ENCODE results near the gene DHX30. TPM values are rescaled to one million over a fixed set of nuclear protein-coding genes. Genes with fewer than 3 reads are reported as not detected.
"Not testable (repeated sequence)": the region's sequence is repeated elsewhere in the genome, so short reads cannot be mapped to it uniquely, and the experiment has no call there.

Gene DHX30
- total RNA-seq, 1 donor from 2014 or later = 83.3 TPM

DNA sequence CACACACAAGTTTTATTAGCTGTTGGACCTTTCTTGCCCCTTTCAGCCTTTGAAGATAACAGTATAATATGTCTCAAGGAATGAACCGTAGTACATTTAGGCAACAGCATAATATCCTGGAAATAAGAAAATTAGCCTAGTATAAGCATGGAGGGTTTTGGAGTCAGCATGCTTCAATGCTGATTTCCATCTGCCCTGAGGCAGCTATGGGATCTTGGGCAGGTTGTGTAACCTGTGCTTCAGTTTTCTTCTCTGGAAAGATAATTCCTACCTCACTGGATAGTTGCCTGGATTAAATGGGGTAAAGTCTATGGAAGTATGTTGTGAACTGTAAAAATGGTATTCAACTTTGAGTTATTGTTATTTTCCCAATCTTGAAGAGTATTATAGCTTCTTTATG, 1.6 kb downstream of the DHX30 start:
- DNase-seq (ENCODE audit: extremely low read depth, low read depth, low spot score) = no peak

DNA sequence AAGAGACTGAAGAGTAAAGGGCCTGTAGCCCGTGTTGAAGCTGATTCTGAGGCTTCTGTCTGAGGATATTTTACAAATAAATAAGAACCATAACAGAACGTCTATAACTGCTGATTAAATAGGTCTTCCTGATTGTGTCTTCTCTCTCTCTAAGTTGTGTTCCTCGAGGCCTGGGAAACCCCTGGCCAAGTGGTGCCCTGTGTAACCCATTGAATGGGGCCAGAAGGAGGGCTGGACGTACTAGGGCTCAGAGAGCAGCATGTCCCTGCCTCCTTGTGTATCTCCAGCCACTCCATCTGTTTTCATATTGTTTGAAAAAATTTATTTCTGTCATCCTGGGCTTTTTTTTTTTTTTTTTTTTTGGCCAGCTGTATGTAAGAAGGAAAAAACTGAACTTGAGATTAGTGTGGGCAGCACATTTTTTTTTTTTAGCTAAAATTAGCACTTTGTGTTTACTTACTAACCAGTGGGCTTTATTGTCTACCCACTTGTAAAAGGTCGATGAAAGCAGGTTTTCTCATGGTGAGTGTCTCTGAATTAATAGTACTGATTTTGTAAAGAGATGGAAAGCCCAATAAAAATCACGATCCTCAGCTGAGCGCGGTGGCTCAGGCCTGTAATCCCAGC, 10.7 kb downstream of the DHX30 start:
- no peak for DNase-seq (ENCODE audit: extremely low read depth, low read depth, low spot score)

GRCh38 chr3:47817609-47818008, 14.7 kb downstream of the DHX30 start:
- DNase-seq (ENCODE audit: extremely low read depth, low read depth, low spot score) = no peak

DNA sequence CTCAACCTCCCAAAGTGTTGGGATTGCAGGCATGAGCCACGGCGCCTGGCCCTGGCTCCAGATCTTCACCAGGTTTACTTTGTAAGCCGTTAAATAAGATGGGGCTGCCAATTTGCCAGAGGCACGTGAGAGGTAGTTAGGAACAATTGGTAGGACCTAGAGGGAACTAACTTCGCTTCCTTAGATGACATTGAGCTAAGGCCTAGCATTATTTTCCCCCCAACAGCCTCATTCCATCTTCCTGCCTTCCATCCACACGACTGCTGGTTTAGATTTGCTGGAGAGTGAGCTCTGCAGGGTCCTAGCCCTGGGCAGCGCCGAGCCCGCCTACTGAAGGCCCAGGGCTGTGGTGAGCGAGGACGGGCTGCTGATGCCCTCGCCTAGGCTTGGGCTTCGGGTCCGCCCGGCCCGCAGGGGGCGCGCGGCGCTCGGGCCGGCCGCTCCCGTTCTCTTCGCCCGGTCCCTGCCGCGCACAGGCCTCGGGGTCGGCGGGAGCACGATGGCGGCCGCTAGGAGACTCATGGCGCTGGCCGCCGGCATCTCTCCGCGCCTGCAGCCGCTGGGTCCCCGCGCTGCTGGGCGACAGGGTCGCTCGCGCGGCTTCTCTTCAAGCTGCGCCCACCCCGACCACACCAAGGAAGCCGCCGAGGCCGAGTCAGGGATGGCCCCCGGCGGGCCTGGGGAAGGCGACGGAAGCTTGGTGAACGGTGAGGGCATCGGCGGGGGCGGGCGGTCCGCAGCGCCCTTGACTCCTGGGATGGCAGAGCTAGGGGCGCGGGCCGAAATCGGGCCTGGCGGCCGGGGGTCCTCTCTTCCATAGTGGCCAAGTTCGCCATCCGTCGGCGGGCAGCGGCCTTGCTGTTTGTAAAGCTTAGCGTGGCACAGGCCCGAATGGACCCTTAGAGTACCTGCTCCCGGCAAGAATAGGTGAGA, 21.9 kb downstream of the DHX30 start:
- DNase-seq (ENCODE audit: extremely low read depth, low read depth, low spot score) = no peak

DNA sequence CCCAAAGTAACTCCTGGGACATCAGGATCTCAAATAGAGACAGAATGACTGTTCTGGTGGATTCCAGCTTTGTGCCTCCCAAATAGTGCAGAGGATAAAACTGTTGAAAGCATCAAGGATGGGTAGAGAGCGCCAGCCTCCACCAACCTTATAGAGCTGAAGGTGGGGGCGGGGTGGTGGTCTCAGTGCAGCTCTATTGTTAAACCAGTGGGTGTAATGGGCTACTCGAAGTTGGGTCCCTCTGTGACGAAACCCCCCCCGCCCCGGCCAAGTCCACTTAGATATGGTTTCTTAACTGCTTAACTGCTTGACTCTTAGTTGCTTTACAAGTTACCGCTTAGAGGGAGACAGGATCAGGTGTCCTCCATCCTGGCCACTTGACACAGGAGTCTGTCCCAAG, 22.7 kb downstream of the DHX30 start:
- no peak for DNase-seq (ENCODE audit: extremely low read depth, low read depth, low spot score)

DNA sequence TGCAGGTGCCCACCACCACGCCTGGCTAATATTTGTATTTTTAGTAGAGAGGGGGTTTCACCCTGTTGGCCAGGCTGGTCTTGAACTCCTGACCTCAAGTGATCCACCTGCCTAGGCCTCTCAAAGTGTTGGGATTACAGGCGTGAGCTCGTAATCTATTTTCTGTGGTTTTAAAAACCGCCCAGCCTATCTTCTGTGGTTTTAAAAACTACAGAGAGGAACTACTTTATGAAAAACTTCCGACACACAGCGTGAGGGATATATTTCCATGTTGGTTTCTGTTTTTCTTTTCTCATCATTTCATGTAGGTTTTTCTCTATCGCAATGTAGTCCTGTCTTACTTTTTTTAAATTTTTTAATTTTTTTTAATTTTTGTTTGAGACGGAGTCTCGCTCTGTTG, 26.5 kb downstream of the DHX30 start:
- DNase-seq (ENCODE audit: extremely low read depth, low read depth, low spot score) = not testable (repeated sequence)

DNA sequence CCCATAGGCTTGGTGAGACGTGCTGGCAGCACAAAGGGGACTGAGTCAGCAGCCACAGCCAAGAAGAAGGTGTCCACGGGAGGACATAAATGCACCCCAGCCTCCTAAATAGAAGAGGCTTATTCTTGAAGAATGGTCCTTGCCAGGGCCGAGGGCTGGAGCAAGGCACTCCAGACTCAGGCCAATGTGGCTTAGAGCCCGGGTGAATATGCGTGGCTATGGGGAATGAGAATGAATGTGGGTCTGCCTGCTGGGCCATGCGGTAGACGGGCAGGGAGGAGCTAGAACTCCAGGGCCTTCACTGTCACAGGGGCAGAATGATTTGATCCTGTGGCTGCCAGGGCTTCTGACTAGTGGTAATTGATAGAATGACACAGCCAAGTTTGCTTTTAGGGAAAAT, 34.0 kb downstream of the DHX30 start:
- no peak for DNase-seq (ENCODE audit: extremely low read depth, low read depth, low spot score)

DNA sequence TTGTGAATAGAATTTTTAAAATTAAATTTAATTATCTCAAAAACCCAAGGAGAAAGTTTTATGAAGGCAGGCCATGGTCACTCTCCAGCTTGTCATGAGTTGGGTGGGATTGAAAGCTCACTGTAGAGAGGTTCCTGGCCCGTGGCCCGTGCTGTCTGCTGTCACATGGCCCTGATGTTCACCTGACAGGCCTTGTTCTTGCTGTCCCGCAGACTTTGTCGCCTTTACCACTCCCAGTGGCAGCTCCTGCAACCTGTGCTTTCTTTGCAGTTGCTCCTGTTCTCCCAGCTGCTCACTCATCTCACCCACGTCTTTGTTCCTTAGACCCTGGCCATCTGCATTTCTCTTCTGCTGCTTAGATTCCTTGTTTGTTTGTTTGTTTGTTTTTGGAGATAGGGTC, 35.6 kb downstream of the DHX30 start:
- no peak for DNase-seq (ENCODE audit: extremely low read depth, low read depth, low spot score)

GRCh38 chr3:47841786-47842349, 38.9 kb downstream of the DHX30 start:
- DNase-seq (ENCODE audit: extremely low read depth, low read depth, low spot score) = no peak

GRCh38 chr3:47846186-47846879, 43.4 kb downstream of the DHX30 start:
- DNase-seq (ENCODE audit: extremely low read depth, low read depth, low spot score) = no peak

DNA sequence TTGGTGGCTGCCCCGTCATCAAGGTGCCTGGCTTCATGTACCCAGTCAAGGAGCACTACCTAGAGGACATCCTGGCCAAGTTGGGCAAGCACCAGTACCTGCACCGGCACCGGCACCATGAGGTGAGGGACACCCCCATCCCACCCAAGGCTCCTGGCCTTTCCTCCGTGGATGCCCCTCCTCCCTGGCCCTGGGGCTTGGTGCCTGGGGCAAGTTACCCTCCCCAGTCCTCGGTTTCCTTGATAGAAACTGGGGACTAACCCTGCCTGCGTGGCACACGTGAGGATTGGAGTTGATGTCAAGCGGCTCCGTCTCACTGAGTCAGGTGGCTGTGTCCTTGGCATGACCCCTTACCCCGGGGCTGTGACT, 43.9 kb downstream of the DHX30 start:
- DNase-seq (ENCODE audit: extremely low read depth, low read depth, low spot score) = no peak

GRCh38 chr3:47847260-47847659, 44.3 kb downstream of the DHX30 start:
- DNase-seq (ENCODE audit: extremely low read depth, low read depth, low spot score) = no peak

DNA sequence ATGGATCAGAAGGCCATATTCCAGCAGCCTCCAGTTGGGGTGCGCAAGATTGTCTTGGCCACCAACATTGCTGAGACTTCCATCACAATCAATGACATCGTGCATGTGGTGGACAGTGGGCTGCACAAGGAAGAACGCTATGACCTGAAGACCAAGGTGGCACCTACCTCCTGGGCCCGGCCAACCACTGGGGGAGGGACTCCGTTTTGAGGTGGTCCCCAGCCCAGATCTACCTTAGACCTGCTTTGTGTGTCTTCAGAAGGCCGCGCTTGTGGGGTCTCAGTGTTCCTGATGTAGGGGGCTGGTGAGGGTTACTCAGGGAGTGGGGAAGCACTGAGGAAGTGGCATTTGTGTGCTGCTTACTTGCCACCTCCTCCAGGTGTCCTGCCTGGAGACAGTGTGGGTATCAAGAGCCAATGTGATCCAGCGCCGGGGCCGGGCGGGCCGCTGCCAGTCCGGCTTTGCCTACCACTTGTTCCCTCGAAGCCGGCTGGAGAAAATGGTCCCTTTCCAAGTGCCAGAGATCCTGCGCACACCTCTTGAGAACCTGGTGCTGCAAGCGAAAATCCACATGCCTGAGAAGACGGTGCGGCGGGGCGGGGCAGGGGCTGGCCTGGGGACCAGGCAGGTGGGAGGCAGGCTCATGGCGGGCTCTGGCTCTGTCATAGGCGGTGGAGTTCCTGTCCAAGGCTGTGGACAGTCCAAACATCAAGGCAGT, 45.0 kb downstream of the DHX30 start:
- no peak for DNase-seq (ENCODE audit: extremely low read depth, low read depth, low spot score)

DNA sequence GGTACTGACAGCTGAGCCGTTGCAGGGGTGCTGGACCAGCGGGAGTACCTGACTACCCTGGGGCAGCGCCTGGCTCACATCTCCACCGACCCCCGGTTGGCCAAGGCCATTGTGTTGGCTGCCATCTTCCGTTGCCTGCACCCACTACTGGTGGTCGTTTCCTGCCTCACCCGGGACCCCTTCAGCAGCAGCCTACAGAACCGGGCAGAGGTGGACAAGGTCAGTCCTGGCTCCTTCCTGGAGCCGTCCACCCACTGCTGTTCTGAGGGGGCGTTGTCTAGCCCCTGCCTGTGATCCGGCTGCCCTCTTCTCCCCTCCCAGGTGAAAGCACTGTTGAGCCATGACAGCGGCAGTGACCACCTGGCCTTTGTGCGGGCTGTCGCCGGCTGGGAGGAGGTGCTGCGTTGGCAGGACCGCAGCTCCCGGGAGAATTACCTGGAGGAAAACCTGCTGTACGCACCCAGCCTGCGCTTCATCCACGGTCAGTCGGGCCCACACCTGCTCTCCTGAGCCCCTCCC, 45.7 kb downstream of the DHX30 start:
- no peak for DNase-seq (ENCODE audit: extremely low read depth, low read depth, low spot score)

DNA sequence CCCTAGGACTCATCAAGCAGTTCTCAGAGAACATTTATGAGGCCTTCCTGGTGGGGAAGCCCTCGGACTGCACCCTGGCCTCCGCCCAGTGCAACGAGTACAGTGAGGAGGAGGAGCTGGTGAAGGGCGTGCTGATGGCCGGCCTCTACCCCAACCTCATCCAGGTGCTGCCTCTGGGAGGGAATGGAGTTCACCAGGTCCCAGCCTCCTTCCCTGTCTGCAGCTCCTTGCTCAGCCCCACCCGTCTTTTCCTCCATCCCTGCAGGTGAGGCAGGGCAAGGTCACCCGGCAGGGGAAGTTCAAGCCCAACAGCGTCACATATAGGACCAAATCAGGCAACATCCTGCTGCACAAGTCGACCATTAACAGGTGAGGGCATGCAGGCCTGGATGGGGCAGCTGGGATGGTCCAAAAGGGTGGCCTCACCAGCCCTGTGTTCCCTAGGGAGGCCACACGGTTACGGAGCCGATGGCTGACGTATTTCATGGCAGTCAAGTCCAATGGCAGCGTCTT, 46.3 kb downstream of the DHX30 start:
- DNase-seq (ENCODE audit: extremely low read depth, low read depth, low spot score) = no peak

- no peak for DNase-seq (ENCODE audit: extremely low read depth, low read depth, low spot score)
Observed at GRCh38 chr3:47849699-47850563, 47.0 kb downstream of the DHX30 start.

- DNase-seq (ENCODE audit: extremely low read depth, low read depth, low spot score) = no peak
Observed at GRCh38 chr3:47850564-47851410, 47.8 kb downstream of the DHX30 start.

GRCh38 chr3:47851888-47852603, 49.1 kb downstream of the DHX30 start:
- no peak for DNase-seq (ENCODE audit: extremely low read depth, low read depth, low spot score)
